Upper lobe of left lung (tissue), 4 donors: ENCODE data around the gene ARMC8.

ENCODE experiments used
- EP300 ChIP-seq, 4 donors: sonication (generic); formaldehyde crosslinking; IDR thresholded peaks; one replicate each; pipeline ENCODE4 v1.5.1; 2017; ENCODE audit warnings: antibody characterized with exemption in 4 of 4, control low read depth in 2 of 4
- POLR2A ChIP-seq, 4 donors: fragments of 450-650 bp; IDR thresholded peaks; one replicate each; pipeline ENCODE4 v1.5.1; 2016 to 2017; ENCODE audit warnings: antibody characterized with exemption in 4 of 4, mild to moderate bottlenecking in 2 of 4
- TF ChIP-seq, protein P1 (sequence below), 6 experiments: fragments of 450-650 bp in 4 of 6; fragments of 200-600 bp in 2 of 6; sonication (generic) in 2 of 6; IDR thresholded peaks; one replicate each; pipeline ENCODE4 v1.5.1; 2016 to 2019; ENCODE audit warnings: antibody characterized with exemption in 6 of 6

DNA sequence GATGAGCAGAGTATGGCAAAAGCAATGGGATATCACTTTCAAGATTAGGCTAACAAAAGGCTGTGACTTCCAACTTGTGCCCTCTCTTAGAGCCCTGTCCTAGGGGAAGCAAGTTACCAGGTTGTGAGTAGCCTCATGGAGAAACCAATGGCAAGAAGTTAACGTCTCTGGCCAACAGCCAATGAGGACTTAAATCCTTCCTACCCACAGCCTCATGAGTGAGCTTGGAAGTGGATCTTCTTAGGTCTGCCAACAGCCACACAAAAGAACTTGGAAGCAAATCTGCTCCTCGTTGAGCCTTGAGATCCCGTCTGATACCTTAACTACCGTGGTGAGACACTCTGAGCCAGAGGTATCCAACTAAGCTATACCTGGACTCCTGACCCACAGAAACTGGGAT lies 136.9 kb downstream of the ARMC8 start:
- TF ChIP-seq, protein P1, sequence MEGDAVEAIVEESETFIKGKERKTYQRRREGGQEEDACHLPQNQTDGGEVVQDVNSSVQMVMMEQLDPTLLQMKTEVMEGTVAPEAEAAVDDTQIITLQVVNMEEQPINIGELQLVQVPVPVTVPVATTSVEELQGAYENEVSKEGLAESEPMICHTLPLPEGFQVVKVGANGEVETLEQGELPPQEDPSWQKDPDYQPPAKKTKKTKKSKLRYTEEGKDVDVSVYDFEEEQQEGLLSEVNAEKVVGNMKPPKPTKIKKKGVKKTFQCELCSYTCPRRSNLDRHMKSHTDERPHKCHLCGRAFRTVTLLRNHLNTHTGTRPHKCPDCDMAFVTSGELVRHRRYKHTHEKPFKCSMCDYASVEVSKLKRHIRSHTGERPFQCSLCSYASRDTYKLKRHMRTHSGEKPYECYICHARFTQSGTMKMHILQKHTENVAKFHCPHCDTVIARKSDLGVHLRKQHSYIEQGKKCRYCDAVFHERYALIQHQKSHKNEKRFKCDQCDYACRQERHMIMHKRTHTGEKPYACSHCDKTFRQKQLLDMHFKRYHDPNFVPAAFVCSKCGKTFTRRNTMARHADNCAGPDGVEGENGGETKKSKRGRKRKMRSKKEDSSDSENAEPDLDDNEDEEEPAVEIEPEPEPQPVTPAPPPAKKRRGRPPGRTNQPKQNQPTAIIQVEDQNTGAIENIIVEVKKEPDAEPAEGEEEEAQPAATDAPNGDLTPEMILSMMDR (IDR thresholded peaks at IDR 0.05): no peak
- TF ChIP-seq POLR2A (IDR thresholded peaks at IDR 0.05): no peak
- TF ChIP-seq EP300 (IDR thresholded peaks at IDR 0.05): no peak
